ENCODE data around the gene RNU1-3.
A peak's percentile ranks its signal among the peaks of the same experiment; 100 is the strongest.
"Not testable (repeated sequence)": the region's sequence is repeated elsewhere in the genome, so short reads cannot be mapped to it uniquely, and the experiment has no call there.

RNU1-3 gene

GRCh38 chr1:16693449-16694307 is 26.9 kb upstream of the RNU1-3 start:
- not testable (repeated sequence) for DNase-seq

- not testable (repeated sequence) for DNase-seq
These were observed 26.1 kb upstream of the RNU1-3 start for GRCh38 chr1:16692717-16693448.

GRCh38 chr1:16692283-16692682 is 25.5 kb upstream of the RNU1-3 start:
- DNase-seq: not testable (repeated sequence)

DNA sequence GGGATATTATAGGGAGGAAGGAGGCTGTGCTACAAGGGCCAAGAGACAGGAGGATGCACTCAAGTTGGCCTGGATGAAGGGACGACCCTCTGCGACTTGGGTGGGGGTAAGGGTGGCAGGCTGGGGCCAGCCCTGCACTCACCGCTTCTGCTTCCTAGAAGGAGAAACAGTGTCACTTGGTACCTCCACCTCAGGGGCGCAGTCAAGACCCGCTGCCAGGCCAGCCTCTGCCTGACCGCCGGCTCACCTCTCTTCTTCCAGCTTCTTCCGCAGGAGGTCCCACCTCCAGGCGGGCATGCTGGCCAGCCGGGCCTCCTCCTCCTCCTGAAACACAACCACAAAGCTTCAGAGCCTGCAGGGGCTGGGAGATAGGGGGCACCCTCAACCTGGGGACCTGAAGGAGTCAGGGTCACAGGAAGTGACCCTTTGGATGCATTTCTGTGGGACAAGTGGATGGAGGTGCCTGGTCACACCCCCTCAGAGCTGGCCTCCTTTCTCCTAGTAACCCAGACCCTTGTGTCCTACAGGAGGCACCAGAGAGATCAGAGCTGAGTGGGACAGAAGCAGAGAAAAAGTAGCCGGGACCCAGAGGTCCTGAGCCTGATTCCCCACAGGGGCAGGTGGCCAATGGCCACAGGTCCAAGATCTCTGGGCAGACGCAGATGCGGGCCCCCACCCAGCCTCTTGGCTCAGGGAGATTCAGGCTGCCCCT is 24.4 kb upstream of the RNU1-3 start:
- not testable (repeated sequence) for DNase-seq

GRCh38 chr1:16687132-16687800 is 20.5 kb upstream of the RNU1-3 start:
- DNase-seq: not testable (repeated sequence)

- DNase-seq: not testable (repeated sequence)
These were observed 19.0 kb upstream of the RNU1-3 start for GRCh38 chr1:16685445-16686371.

DNA sequence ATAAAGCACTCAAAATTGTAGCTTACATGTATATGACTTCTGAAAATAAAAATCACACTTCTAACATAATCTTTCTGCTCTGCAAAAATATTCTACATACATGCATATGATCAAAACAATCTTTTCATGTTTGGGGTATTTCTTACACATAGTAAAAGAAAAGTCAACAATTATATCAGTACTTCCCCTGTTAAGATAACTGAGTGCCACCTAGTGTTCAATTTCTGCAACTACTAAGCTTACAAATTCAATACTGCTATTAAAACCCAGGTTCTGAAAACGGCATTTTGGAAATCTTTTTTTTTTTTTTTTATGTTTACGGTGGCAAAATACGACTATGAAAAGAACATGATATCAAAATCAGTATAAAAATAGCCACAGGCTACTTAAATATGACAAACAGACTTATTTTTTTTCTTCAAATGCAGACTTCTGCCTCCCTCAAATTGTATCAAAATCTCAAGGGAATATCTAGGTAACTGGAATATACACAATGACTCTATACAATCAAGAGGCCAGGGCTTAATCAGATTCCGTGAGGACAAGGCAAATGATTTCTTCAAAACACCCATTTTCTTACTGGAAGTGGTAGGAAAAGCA is 18.1 kb upstream of the RNU1-3 start:
- DNase-seq: peak; percentile 55

- not testable (repeated sequence) for DNase-seq
These were observed 17.4 kb upstream of the RNU1-3 start for GRCh38 chr1:16684152-16684551.

- DNase-seq: not testable (repeated sequence)
These were observed 16.1 kb upstream of the RNU1-3 start for GRCh38 chr1:16682803-16683202.

DNA sequence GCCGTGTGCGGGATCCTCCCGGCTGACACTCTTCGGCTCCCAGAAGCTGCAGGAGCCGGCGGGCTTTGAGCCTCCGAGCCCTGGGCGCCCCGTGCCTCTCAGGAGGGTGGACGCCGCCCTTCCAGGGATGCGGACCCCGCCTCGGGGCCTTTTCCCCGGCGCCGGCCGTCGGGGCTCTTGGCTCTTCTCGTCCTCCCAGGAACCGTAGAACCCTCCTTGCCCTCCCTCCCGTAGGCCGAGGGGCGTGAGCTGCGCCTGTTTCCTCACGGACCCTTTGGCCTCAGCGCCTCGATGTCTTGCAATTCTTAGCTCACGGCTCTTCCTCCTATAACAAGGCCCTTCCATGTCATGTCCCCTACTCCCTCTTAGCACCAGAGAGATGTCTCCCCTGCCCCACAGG is 13.6 kb upstream of the RNU1-3 start:
- not testable (repeated sequence) for DNase-seq

- DNase-seq: peak; percentile 93
These were observed 11.0 kb upstream of the RNU1-3 start for GRCh38 chr1:16677552-16678431.

- not testable (repeated sequence) for DNase-seq
These were observed 10.1 kb upstream of the RNU1-3 start for GRCh38 chr1:16676661-16677523.

DNA sequence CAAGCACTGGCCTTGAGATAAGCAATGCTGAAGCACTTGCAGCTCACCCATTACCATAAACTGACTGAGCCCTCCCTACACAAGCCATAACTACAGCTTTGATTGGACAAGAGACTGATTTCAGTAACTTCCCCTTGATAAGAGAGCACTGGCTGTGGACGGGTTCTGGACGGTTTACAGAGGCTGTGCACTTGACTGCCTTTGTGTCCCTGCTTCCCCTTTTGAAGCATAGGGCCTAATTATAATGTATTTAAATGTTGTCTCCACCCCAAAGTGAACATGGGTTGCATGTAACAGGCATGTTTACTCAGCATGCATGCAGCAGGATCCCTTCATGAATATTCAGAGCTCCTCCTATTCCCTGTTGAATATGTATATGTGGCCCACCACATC is 8.4 kb upstream of the RNU1-3 start:
- not testable (repeated sequence) for DNase-seq

GRCh38 chr1:16673976-16674375 is 7.2 kb upstream of the RNU1-3 start:
- DNase-seq: not testable (repeated sequence)

DNA sequence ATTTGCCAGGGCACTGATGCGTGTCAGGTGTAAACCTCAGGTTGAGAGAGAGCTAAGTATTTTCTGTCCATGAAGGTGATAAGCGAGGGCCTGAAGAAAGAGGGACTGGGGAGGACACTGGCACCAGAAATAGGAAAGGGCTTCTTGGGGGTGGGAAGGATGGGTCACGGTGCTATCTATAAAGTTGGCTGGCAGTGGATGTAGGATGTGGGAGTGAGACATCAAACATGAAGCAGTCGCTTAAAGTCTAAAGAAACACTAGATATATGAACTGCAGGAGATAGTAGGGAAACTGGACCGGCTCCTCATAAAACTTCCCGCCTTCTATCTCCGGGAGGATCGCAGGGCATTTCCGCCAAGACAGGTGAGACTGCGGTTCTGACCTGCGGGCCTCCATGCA is 912 bp downstream of the RNU1-3 start:
- not testable (repeated sequence) for DNase-seq

DNA sequence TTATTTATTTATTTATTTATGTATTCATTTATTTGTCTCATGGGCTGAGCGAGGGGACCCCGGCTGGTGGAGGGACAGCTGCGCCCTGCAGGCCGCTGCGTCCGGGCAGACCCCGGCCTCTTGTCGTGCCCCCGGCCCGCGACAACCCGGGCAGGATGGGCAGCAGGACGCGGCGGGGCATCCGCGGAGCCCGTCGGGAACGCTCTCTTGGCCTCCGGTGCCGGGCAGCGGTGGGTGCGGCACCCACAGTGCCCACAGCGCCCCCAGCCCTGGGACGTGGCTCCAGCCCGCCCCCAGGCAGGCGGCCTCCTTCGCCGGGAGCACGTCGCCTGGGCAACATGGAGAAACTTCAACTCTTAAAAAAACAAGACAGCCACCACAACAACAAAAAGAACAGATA is 8.5 kb downstream of the RNU1-3 start:
- DNase-seq: not testable (repeated sequence)

DNA sequence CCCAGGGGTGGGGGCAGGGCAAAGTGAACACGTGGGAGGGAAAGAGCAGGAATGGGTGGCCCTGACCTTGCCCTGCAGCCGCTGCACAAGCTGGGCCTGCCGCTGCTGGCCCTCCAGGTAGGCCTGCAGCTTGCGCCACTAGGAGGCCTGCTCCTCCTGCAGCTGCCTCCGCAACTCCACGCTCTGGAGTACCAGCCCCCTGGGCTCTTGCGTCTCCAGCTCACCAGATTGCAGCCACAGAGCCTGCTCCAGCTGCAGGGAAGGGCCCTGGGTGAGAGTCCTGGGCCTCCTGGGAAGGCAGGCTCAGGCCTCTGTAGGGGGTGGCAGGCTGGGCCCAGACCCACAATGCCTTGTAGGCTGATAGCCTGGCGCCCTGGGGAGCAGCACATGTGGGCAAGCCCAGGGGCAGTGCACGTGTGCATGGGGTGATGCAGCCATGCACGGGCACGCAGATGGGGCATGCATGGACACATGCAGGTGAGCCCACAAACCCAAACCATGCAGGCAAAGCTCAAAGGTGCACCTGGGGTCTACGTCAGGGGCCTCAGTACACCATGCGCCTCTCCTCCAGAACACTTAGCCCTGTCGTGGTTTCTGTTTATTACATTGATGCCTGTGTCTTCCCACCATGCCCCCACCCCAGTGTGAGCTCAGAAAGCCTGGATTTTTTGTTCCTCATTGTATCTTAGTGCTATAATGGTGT is 9.6 kb downstream of the RNU1-3 start:
- DNase-seq: not testable (repeated sequence)

- not testable (repeated sequence) for DNase-seq
These were observed 10.2 kb downstream of the RNU1-3 start for GRCh38 chr1:16656574-16656973.

Measured in OCI-M1 (cell line).